Spleen (tissue), 11 donors: ENCODE data around the gene AGBL1. TPM values are rescaled to one million over a fixed set of nuclear protein-coding genes. Genes with fewer than 3 reads are reported as not detected.
"Not testable (repeated sequence)": the region's sequence is repeated elsewhere in the genome, so short reads cannot be mapped to it uniquely, and the experiment has no call there.

Source experiments
- DNase-seq: peaks from one replicate; pipeline ENCODE4 v3.0.0-alpha.2; 2020
- H3K27ac ChIP-seq, 8 donors: fragments of 200-600 bp; sonication (generic) in 7 of 8; 1 replicate in 4 of 8; 2 replicates in 4 of 8; pipeline versions ENCODE4 v1.5.0 to v1.8.0; 2016 to 2021; ENCODE audit warnings: inconsistent platforms in 4 of 8, mild to moderate bottlenecking in 4 of 8, moderate library complexity in 1 of 8
- H3K27me3 ChIP-seq, 7 donors: fragments of 200-600 bp; sonication (generic) in 6 of 7; replicated peaks in 1 of 7; 1 replicate in 4 of 7; 2 replicates in 3 of 7; pipeline versions ENCODE4 v1.5.0 to v1.8.0; 2016 to 2021; ENCODE audit warnings: inconsistent platforms in 3 of 7, mild to moderate bottlenecking in 1 of 7
- H3K36me3 ChIP-seq, 6 donors: fragments of 200-600 bp; sonication (generic) in 5 of 6; 1 replicate in 4 of 6; 2 replicates in 2 of 6; pipeline versions ENCODE4 v1.5.0 to v1.8.0; 2016 to 2021; ENCODE audit warnings: inconsistent platforms in 2 of 6
- H3K4me1 ChIP-seq, 6 donors: fragments of 200-600 bp; sonication (generic) in 5 of 6; 1 replicate in 3 of 6; 2 replicates in 3 of 6; pipeline versions ENCODE4 v1.5.0 to v1.8.0; 2016 to 2021; ENCODE audit warnings: inconsistent platforms in 3 of 6
- H3K4me3 ChIP-seq, 8 donors: fragments of 200-600 bp; sonication (generic) in 7 of 8; 1 replicate in 4 of 8; 2 replicates in 4 of 8; pipeline versions ENCODE4 v1.5.0 to v1.8.0; 2016 to 2021; ENCODE audit warnings: inconsistent platforms in 4 of 8, mild to moderate bottlenecking in 4 of 8, moderate library complexity in 2 of 8
- H3K9me3 ChIP-seq, 8 donors: fragments of 200-600 bp; sonication (generic) in 7 of 8; 1 replicate in 4 of 8; 2 replicates in 4 of 8; pipeline versions ENCODE4 v1.5.0 to v1.8.0; 2016 to 2021; ENCODE audit warnings: inconsistent platforms in 4 of 8
- CTCF ChIP-seq, 11 experiments: fragments of 200-600 bp in 7 of 11; fragments of 450-650 bp in 4 of 11; sonication (generic) in 4 of 11; IDR thresholded peaks in 8 of 11; conservative IDR thresholded peaks in 3 of 11; 1 replicate in 7 of 11; 2 replicates in 4 of 11; pipeline versions ENCODE4 v1.4.0 to v1.8.0; 2016 to 2021; ENCODE audit warnings: antibody characterized with exemption in 11 of 11, inconsistent platforms in 4 of 11, mild to moderate bottlenecking in 1 of 11
- POLR2A ChIP-seq, 3 donors: fragments of 450-650 bp; IDR thresholded peaks; one replicate each; pipeline ENCODE4 v1.5.1; 2017; ENCODE audit warnings: antibody characterized with exemption in 3 of 3, mild to moderate bottlenecking in 1 of 3
- POLR2AphosphoS5 ChIP-seq, 3 donors: sonication (generic); formaldehyde crosslinking; IDR thresholded peaks; one replicate each; pipeline ENCODE4 v1.5.1; 2017; ENCODE audit warnings: antibody characterized with exemption in 3 of 3
- WGBS, 5 donors: extraction: QIAGEN DNeasy Blood & Tissue Kit in 3 of 5; methylation state at CpG; one replicate each; pipeline versions ENCODE4 v1.1.5 to v1.1.7; 2013 to 2018; 5-methylcytosine and 5-hydroxymethylcytosine counted together
- intact Hi-C: fragments of 100-400 bp; cut with DNase I; formaldehyde crosslinking; loops from one replicate; pipeline ENCODE4 v1.15.0; 2023; ENCODE audit warnings: low total_unique reads
- polyA plus RNA-seq, 3 donors: library from polyadenylated mRNA; stranded (reverse); fragments of 200-250 nt; gene quantifications; one replicate each; pipeline ENCODE4 v1.2.1, GENCODE V29; 2013
- total RNA-seq, 7 donors: library from RNA; depleted of rRNA in 3 of 7; stranded (reverse); fragments of >200 nt in 3 of 7; fragmentation: NEBNext Ultra II Directional in 4 of 7; extraction: Animal tissue kit (Norgen Biotek cat#: 25700) in 4 of 7; gene quantifications; one replicate each; pipeline versions ENCODE4 v1.1.0 to v1.2.1, GENCODE V29; 2016 to 2021
- donor health status: healthy with polysubstance abuse.
- donor health status: DM: no; HTN: no; CAD: no; lungs with moderate emphysema.
- donor health status: DM: no; HTN: no; CAD: no.
- donor health status: Bipolar disorder and iron deficiency.
- donor health status: healthy.
- donor health status: DM: no; HTN: no; CAD: no.
- donor health status: DM: yes; HTN: yes; CAD: no.

Gene AGBL1
- total and polyA plus RNA-seq, 10 donors: not detected

GRCh38 chr15:87033056-87033455, 953.4 kb downstream of the AGBL1 start:
- no peak overlapping the region for H3K4me3 ChIP-seq
- H3K4me1 ChIP-seq: no peaks in the 10 kb centered on the region
- no peaks in the 10 kb centered on the region for H3K9me3 ChIP-seq
- H3K27ac ChIP-seq: no peak overlapping the region
- H3K27me3 ChIP-seq: no peaks in the 10 kb centered on the region
- intact Hi-C loops: no loop called here
- H3K36me3 ChIP-seq: no peaks in the 10 kb centered on the region
- TF ChIP-seq POLR2AphosphoS5 (IDR thresholded peaks at IDR 0.05): no peak
- TF ChIP-seq POLR2A (IDR thresholded peaks at IDR 0.05): no peak
- TF ChIP-seq CTCF (IDR thresholded peaks at IDR 0.05 in 8 of 11, conservative IDR thresholded peaks at IDR 0.05 in 3 of 11): no peak
- 59 to 74% (median 61%) methylated on average over 2 of the region's 2 CpGs for WGBS, 5 donors
- no peak for DNase-seq

DNA sequence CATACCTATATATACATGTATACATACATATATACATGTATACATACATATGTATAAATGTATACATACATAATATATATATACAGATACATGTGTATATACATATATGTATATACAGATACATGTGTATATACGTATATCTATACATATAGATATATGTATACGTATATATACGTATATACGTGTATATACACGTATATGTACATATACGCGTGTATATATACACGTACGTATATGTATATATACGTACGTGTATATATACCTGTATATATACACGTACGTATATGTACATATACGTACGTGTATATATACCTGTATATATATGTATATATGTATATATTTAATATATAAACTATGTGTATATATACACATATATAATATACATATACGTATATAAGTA, 955.2 kb downstream of the AGBL1 start:
- H3K27me3 ChIP-seq: no peaks in the 10 kb centered on the region
- no peaks in the 10 kb centered on the region for H3K36me3 ChIP-seq
- intact Hi-C loops: no loop called here
- no peak overlapping the region for H3K4me3 ChIP-seq
- no peaks in the 10 kb centered on the region for H3K4me1 ChIP-seq
- no peak overlapping the region for H3K27ac ChIP-seq
- TF ChIP-seq CTCF (IDR thresholded peaks at IDR 0.05 in 8 of 11, conservative IDR thresholded peaks at IDR 0.05 in 3 of 11) (no peak), POLR2AphosphoS5 (IDR thresholded peaks at IDR 0.05) (no peak), POLR2A (IDR thresholded peaks at IDR 0.05) (no peak)
- no peak for DNase-seq
- H3K9me3 ChIP-seq: no peaks in the 10 kb centered on the region
- WGBS, 5 donors: 89 to 95% (median 93%) methylated on average over 16 of the region's 16 CpGs

- 40 to 56% (median 47%) methylated on average over 3 of the region's 3 CpGs for WGBS, 5 donors
- no peak for DNase-seq
- Histone ChIP-seq H3K4me1 (no peaks in the 10 kb centered on the region), H3K27ac (no peak overlapping the region), H3K9me3 (no peaks in the 10 kb centered on the region), H3K4me3 (no peak overlapping the region), H3K36me3 (no peaks in the 10 kb centered on the region), H3K27me3 (no peaks in the 10 kb centered on the region)
- intact Hi-C loops: no loop called here
- no peak for TF ChIP-seq POLR2AphosphoS5 (IDR thresholded peaks at IDR 0.05)
- no peak for TF ChIP-seq POLR2A (IDR thresholded peaks at IDR 0.05)
- no peak for TF ChIP-seq CTCF (IDR thresholded peaks at IDR 0.05 in 8 of 11, conservative IDR thresholded peaks at IDR 0.05 in 3 of 11)
Observed at GRCh38 chr15:87038404-87038803, 958.7 kb downstream of the AGBL1 start.

DNA sequence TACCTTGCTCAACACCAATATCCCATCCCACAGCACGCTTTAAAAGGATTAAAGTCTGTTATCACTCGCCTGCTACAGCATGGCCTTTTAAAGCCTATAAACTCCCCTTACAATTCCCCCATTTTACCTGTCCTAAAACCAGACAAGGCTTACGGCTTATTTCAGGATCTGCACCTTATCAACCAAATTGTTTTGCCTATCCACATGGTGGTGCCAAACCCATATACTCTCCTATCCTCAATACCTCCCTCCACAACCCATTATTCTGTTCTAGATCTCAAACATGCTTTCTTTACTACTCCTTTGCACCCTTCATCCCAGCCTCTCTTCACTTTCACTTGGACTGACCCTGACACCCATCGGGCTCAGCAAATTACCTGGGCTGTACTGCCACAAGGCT, 962.9 kb downstream of the AGBL1 start:
- H3K4me3 ChIP-seq, H3K27me3 ChIP-seq, intact Hi-C loops, DNase-seq, H3K9me3 ChIP-seq, H3K36me3 ChIP-seq, H3K27ac ChIP-seq, H3K4me1 ChIP-seq: not testable (repeated sequence)
- WGBS, 5 donors: 82 to 86% (median 85%) methylated on average over 4 of the region's 4 CpGs

DNA sequence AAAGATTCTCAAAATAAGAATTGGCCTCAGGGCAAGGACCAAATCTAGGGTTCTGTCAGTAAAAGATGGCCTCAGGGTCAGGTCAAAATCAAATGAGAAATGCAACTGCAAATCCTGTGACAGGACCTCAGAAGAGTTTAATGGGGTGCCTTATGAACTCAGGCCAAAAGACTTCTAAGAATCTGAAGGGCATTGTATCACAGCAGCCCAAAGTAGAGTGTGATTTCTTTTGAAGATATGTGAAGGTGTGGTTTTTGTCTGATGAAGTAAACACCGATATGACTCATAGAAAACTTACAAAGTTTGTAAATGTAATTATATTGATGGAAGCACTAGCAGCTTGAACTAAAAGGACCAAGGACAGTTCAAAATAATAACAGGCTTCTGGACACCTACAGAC, 966.1 kb downstream of the AGBL1 start:
- intact Hi-C loops: no loop called here

More for the DNA sequence above, 966.1 kb downstream of the AGBL1 start:
- TF ChIP-seq POLR2AphosphoS5 (IDR thresholded peaks at IDR 0.05): no peak
- no peak for TF ChIP-seq POLR2A (IDR thresholded peaks at IDR 0.05)
- Histone ChIP-seq H3K27ac (no peak overlapping the region), H3K9me3 (no peaks in the 10 kb centered on the region), H3K4me3 (no peak overlapping the region), H3K4me1 (no peaks in the 10 kb centered on the region), H3K27me3 (no peaks in the 10 kb centered on the region), H3K36me3 (no peaks in the 10 kb centered on the region)
- 69 to 92% (median 87%) methylated on average over 1 of the region's 1 CpG for WGBS, 5 donors
- DNase-seq: no peak
